HG03196 (cell line): ENCODE measurements around the gene LY6G5C.
"Not testable (repeated sequence)": the region's sequence is repeated elsewhere in the genome, so short reads cannot be mapped to it uniquely, and the experiment has no call there.

Experiments used
- ATAC-seq: cut with Tn5 transposase; IDR thresholded peaks from one replicate; pipeline ENCODE4 v1.9.1; 2021; ENCODE audit not compliant: unreplicated experiment

The LY6G5C gene

GRCh38 chr6:31715022-31715958 is 34.4 kb upstream of the LY6G5C start, which contains the start of gene LY6G6D:
LY6G6D (plus strand) TSS chr6:31715348; CDS start chr6:31715356, 8 bp downstream.
- no peak for ATAC-seq

DNA sequence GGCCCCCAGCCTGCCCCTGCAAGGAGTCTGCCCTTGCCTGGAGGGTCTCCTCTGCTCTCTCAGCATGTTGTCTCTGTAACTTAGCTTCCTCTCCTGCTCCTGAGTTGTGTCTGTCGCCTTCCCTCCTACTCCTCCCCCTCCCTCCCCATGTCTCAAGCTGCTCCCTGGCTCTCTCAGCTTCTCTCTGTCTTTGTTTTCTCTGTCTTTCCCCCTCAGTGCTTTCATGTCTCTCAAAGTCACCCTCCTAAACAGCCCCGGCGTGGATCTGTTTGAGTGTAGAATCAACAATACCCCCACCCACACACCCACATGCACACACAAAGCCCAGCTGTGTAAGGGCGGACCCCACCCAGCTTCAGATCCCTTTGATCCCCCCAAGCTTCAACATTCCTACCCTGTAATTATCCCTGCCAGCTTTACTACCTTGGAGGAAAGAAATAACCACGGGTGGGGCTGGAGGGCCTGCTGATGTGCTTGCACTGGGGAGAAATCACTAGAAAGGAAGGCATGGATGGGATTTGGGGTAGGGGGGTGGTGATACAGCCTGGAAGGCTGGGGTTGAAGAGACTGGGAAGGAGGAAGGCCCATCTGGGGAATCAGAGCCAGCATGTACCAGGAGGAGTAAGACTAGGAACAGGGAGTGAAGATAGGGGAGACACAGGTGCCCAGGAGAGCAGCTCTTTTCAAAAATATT is 33.3 kb upstream of the LY6G5C start:
- ATAC-seq, result no peak

- ATAC-seq, result no peak
Observed at GRCh38 chr6:31713465-31713864, 32.6 kb upstream of the LY6G5C start.

GRCh38 chr6:31712296-31712695 is 31.4 kb upstream of the LY6G5C start:
- ATAC-seq, result no peak

GRCh38 chr6:31711233-31711632 is 30.4 kb upstream of the LY6G5C start:
- ATAC-seq, result no peak

DNA sequence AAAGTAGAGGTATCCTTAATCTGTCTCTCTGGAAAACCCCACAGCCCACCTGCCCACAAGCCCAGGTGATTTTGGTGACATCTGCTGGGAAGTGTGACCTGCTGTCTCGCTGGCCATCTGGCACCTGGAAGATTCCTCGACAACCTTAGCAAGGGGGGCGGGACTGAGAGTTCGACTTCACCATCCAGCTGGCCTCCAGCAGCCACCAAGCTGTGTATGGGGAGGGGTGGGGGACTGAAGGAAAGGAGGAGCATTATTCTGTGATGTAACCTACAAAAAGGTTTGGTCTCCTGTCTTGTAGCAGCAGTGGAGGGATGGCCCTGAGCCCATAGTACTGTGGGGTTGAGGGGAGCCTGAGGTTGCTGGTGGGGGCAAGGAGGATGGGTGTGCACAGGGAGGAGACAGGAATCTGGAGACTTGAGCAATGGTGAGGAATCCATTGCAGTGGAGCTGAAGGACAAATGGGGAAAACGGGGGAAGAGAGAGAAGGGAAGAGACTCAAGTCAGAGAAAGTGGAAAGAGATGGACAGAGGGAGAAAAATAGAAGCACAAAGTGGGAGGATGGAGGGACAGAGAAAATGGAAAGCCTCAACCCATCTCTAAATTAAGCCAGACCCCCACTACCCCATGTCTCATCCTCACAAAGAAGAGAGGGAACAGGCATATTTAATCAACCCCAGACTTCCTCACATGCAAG is 29.8 kb upstream of the LY6G5C start:
- ATAC-seq, result no peak

GRCh38 chr6:31709157-31709556 is 28.3 kb upstream of the LY6G5C start:
- ATAC-seq, result not testable (repeated sequence)

DNA sequence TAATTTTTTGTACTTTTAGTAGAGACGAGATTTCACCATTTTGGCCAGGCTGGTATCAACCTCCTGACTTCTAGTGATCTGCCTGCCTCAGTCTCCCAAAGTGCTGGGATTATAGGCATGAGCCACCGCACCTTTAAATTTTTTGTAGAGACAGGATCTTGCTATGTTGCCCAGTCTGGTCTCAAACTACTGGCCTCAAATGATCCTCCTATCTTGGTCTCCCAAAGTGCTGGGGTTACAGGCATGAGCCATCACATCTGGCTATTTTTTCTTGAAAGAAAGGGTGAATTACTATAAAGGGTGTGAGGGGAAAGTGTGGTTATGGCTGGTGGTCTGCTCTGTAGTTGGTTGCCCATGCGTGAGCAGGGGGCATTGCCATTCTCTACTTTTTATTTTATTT is 27.4 kb upstream of the LY6G5C start:
- ATAC-seq, result no peak

DNA sequence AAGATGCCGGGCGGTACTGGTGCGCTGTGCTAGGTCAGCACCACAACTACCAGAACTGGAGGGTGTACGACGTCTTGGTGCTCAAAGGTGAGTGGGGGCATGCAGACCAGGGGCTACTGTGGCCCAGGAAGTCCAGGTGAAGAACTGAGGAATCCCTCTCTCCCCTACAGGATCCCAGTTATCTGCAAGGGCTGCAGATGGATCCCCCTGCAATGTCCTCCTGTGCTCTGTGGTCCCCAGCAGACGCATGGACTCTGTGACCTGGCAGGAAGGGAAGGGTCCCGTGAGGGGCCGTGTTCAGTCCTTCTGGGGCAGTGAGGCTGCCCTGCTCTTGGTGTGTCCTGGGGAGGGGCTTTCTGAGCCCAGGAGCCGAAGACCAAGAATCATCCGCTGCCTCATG is 26.8 kb upstream of the LY6G5C start:
- no peak for ATAC-seq

DNA sequence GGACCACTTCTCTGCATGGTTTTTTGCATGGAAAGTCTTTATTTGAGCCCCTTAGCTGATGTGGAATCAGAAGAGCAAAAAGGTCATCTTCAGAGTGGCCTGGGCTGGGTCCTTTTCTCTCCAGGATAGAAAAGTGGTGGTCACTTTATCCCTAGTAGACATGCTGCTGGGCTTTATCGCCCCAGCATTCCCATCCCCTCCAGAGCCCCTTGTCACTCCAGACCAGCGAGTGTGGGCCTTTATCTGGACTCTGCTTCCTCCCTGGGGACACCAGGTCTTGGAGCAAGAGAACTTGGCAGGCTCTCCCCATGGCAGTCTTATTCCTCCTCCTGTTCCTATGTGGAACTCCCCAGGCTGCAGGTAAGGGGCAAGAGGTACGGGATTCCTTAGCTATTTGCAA is 25.7 kb upstream of the LY6G5C start, which contains the start of gene LY6G6F:
Gene LY6G6F (plus strand): TSS at position 268 of the 400 bp plus-strand sequence. CDS start 41 bp downstream, at position 309.
- no peak for ATAC-seq

- ATAC-seq, result no peak
Observed at GRCh38 chr6:31705931-31706330, 25.1 kb upstream of the LY6G5C start.

- peak; percentile 86 for ATAC-seq
Observed at GRCh38 chr6:31702819-31703716, 22.2 kb upstream of the LY6G5C start, which contains the start of gene ABHD16A. ABHD16A (minus strand) TSS chr6:31703324; CDS start chr6:31703281, 43 bp downstream.

DNA sequence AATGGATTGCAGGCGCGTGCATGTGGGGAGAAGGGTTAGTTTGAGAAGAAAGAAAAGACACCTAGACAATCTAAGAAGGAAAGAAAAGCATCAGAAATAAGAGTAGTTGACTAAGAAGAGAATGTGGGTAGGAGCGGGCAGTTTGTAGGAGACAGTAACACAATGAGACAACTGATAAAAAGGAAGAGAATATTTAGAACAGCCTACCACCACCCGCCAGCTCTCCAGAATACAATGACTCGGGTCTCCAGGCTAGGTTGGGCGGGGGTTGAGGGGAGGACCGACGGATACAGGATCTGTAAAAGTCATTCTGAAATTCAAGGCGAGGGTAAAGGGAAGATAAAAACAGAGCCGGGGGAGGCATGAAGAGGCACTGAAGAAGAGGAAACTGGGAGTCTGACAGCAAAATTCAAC is 21.5 kb upstream of the LY6G5C start:
- ATAC-seq, result no peak

DNA sequence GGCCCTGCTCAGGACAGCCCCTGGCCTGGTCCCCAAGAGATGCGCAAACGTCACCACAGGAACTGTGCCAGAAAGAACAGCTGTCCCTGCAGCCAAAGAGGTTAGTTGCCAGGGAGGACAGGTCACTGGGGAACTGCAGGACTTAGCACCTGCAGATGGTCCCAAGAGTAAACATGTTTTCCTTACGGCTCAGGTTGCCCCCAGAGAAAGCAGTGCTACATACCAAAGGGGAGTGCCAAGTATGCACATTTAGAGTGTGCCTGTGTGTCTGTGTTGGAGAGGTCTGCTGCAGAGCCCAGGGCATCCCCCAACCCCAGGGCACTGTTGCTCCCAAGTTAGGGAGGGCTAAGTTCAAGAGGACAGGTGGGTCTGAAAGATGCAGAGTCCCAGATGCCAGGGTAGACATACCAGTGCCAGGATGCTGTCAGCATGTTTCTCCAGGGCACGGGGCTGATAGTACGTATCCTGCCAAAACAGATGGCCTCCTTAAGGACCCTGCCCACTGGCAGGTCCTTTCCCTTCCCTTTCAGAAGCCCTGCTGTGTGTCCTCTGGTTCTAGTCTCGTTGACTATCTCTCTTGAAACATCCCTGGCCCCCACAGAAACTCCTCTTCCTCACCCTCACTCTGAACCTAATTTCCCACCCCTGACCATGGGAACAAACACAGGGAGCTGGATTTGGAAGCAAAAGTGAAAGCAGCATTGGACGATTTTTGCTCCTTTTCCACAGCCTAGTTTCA is 21.0 kb upstream of the LY6G5C start:
- ATAC-seq, result no peak

DNA sequence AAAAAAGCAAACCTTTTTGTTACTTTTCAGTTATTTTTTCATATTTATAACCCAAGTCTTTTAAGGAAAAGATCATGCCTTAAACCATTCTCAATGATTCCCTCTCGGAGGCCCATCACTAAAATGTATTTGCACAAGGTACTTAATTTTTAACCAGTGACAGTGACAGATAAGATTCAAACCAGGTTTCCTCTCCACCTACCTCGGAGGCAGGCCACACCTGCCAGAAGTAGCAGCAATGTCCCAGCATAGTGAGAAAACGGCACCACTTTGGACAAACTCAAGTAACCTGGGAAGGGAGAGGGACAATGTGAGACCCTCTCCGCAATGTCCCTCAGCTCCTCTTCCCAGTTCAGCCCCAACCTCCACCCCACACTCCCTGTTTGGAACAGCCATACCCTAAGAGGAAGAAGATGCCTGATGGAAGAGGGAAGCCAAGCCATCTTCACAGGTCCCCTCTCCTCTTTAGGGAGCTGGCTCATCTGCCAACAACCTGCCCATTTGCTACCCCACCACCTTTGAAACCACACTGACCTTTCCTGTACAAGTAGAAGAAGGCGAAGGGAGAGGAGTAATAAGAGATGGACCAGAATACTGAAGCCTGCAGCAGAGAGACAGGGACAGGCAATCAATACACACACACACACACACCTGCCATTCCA is 20.0 kb upstream of the LY6G5C start:
- no peak for ATAC-seq

DNA sequence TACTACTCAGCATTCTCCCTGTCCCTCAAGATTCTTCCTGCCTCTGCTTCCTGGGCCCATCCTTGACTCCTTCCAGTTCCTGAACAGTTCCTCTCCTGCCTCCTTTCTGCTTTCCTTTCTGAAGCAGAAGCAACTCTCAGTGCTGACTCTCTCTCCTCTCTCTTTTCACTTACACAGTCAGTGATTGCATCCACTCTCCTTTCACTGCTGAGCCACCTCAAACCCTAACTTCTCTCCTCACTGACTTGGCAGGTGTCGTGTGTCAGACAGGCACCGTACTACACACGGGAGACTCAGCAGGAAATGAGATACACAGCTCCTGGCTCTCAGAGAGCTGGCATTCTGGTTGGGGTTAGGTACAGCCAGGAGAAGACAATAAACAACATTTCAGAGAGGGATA is 16.7 kb upstream of the LY6G5C start:
- ATAC-seq, result no peak

DNA sequence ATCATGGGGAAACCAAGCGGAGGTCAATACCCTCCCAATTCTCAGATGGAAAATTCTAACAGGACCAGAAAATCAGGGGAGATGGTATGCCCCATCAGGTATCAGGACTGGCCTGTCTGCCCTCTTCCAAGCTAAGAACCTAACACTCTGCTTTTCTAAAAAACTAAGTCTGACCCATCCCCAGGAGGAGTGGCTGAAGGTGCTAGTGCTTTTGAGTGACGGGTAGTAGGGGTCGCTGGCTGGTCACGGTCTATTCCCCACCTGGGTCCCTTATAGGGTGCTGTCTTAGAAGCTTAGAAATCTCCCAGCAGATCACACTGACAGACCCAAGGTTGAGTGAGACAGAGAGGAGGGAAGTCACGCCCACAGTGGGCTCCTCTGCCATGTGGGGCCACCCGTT is 12.7 kb upstream of the LY6G5C start:
- ATAC-seq, result no peak

DNA sequence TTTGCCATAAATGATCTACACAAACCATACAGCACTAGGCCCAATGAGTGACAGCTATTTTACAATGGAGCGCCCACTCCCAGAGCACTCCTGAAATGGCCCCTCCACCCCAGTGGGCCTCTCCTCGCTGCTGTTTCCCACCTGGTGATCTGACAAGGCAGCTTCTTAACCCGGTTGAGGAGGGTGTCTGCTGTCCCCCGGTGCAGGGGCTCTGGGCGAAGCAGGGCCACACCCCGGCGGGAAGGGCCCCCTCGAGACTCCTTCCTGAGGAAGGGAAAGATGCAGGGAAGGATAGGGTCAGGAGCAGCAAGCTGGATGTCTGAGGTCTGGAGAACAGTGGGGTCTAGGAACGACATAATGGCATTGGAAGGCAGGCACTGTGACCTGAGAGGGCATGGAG is 12.0 kb upstream of the LY6G5C start:
- no peak for ATAC-seq

GRCh38 chr6:31692353-31692752 is 11.5 kb upstream of the LY6G5C start:
- ATAC-seq, result no peak
